SJSA1 (cell line): ENCODE data around the gene CR1L. TPM values are rescaled to one million over a fixed set of nuclear protein-coding genes. Genes with fewer than 3 reads are reported as not detected.
"Not testable (repeated sequence)": the region's sequence is repeated elsewhere in the genome, so short reads cannot be mapped to it uniquely, and the experiment has no call there.

Experiments used
- DNase-seq, 2 experiments: peaks; one replicate each; pipeline ENCODE4 v3.0.0-alpha.2; 2015 to 2020; ENCODE audit warnings: low spot score in 2 of 2, low read depth in 1 of 2
- H3K27ac ChIP-seq: fragments of 250-450 bp; sonication (Bioruptor Pico); 2 replicates; pipeline ENCODE4 v1.5.1; 2020; ENCODE audit warnings: mild to moderate bottlenecking, moderate library complexity
- H3K27me3 ChIP-seq: fragments of 250-450 bp; sonication (Bioruptor Pico); replicated peaks from 2 replicates; pipeline ENCODE4 v1.5.1; 2020; ENCODE audit warnings: mild to moderate bottlenecking, moderate library complexity
- H3K36me3 ChIP-seq: fragments of 250-450 bp; sonication (Bioruptor Pico); 2 replicates; pipeline ENCODE4 v1.5.1; 2020; ENCODE audit warnings: mild to moderate bottlenecking
- H3K4me1 ChIP-seq: fragments of 250-450 bp; sonication (Bioruptor Pico); replicated peaks from 2 replicates; pipeline ENCODE4 v1.6.1; 2021; ENCODE audit warnings: mild to moderate bottlenecking
- H3K4me3 ChIP-seq: fragments of 250-450 bp; sonication (Bioruptor Pico); 2 replicates; pipeline ENCODE4 v1.5.1; 2020; ENCODE audit warnings: mild to moderate bottlenecking
- H3K9me3 ChIP-seq: fragments of 250-450 bp; sonication (Bioruptor Pico); replicated peaks from 2 replicates; pipeline ENCODE4 v1.5.1; 2020; ENCODE audit warnings: mild to moderate bottlenecking
- total RNA-seq: library from RNA; depleted of rRNA; stranded (reverse); fragments of >200 nt; shearing (Covaris generic); gene quantifications from 2 replicates; pipeline ENCODE4 v1.2.3, GENCODE V29; 2014

The CR1L gene
- total RNA-seq, 1 experiment from 2014 or later: not detected

DNA sequence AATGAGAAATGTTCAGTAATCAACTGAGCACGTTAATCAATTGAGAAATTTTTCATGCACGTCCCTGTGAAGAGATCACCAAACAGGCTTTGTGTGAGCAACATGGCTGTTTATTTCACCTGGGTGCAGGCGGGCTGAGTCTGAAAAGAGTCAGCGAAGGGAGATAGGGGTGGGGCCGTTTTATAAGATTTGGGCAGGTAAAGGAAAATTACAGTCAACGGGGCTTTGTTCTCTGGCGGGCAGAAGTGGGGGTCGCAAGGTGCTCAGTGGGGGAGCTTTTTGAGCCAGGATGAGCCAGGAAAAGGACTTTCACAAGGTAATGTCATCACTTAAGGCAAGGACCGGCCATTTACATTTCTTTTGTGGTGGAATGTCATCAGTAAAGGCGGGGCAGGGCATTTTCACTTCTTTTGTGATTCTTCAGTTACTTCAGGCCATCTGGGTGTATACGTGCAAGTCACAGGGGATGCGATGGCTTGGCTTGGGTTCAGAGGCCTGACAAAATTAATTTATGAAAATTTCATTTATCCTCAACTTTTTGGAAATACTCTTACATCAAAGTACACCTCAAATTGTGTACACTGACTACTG lies 11.1 kb upstream of the CR1L start:
- not testable (repeated sequence) for H3K4me3 ChIP-seq, DNase-seq, H3K4me1 ChIP-seq, H3K36me3 ChIP-seq, H3K27ac ChIP-seq, H3K9me3 ChIP-seq, H3K27me3 ChIP-seq

DNA sequence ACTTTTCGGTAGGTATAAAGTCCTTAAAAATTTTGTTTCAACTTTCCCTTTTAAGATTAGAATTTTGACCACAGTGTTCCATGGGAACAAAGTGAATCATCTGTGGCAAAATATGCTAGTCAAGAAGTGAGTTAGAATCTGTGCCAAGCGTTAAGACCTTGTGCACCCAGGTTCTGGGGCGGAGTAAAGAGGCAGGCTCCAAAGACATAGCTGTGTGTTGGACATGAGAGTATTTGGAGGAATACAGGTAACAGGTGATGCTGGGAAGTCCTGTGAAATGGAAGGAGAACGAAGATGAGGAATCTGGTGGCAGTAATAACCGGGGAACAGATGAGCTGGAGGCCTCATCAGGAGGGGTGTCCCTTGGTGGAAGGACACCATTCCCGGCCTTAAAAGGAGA lies 10.6 kb upstream of the CR1L start:
- DNase-seq, H3K27ac ChIP-seq, H3K4me3 ChIP-seq, H3K4me1 ChIP-seq, H3K27me3 ChIP-seq, H3K9me3 ChIP-seq, H3K36me3 ChIP-seq: not testable (repeated sequence)

DNA sequence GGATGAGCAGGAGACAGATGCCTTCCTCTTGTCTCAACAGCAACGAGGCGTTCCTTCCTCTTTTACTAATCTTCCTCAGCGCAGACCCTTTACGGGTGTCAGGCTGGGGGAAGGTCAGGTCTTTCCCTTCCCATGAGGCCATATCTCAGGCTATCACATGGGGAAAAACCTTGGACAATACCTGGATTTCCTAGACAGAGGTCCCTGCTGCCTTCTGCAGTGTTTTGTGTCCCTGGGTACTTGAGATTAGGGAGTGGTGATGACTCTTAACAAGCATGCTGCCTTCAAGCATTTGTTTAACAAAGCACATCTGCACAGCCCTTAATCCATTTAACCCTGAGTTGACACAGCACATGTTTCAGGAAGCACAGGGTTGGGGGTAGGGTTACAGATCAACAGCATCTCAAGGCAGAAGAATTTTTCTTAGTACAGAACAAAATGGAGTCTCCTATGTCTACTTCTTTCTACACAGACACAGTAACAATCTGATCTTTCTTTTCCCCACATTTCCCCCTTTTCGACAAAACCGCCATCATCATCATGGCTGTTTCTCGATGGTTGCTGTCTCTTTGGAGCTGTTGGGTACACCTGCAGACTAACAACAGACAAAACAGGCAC lies 9.3 kb upstream of the CR1L start:
- H3K27me3 ChIP-seq, H3K27ac ChIP-seq, H3K4me3 ChIP-seq, H3K4me1 ChIP-seq, H3K9me3 ChIP-seq, H3K36me3 ChIP-seq, DNase-seq: not testable (repeated sequence)

GRCh38 chr1:207638487-207639145 lies 6.3 kb upstream of the CR1L start:
- not testable (repeated sequence) for H3K4me1 ChIP-seq, H3K27ac ChIP-seq, H3K4me3 ChIP-seq, H3K9me3 ChIP-seq, DNase-seq, H3K36me3 ChIP-seq
- peaks cover 14% of the 10 kb centered on the region for H3K27me3 ChIP-seq

DNA sequence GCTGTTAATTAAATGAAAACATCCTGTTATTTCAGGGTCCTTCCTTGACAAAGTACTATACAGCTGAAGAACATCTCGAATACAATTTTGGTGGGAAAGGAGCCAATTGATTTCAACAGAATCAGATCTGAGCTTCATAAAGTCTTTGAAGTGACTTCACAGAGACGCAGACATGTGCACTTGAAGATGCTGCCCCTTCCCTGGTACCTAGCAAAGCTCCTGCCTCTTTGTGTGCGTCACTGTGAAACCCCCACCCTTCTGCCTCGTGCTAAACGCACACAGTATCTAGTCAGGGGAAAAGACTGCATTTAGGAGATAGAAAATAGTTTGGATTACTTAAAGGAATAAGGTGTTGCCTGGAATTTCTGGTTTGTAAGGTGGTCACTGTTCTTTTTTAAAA lies 5.6 kb upstream of the CR1L start:
- not testable (repeated sequence) for H3K27ac ChIP-seq, H3K4me1 ChIP-seq, H3K36me3 ChIP-seq, DNase-seq, H3K9me3 ChIP-seq, H3K4me3 ChIP-seq
- H3K27me3 ChIP-seq: peaks cover 20% of the 10 kb centered on the region

- peak overlapping the region; percentile 37; the same call in 1 of the 2 replicates for H3K4me3 ChIP-seq
- H3K9me3 ChIP-seq: no peaks in the 10 kb centered on the region
- H3K36me3 ChIP-seq: no peaks in the 10 kb centered on the region
- DNase-seq: no peak
- no peak overlapping the region for H3K27ac ChIP-seq
- H3K4me1 ChIP-seq: peaks cover 4% of the 10 kb centered on the region; the same call in 1 of the 2 replicates
- peaks cover 30% of the 10 kb centered on the region for H3K27me3 ChIP-seq
Measured at GRCh38 chr1:207644166-207644851, 624 bp upstream of the CR1L start.

GRCh38 chr1:207645635-207646081 lies 725 bp downstream of the CR1L start:
- DNase-seq: no peak
- no peaks in the 10 kb centered on the region for H3K9me3 ChIP-seq
- peaks cover 31% of the 10 kb centered on the region for H3K27me3 ChIP-seq
- H3K27ac ChIP-seq: no peak overlapping the region
- H3K4me3 ChIP-seq: no peak overlapping the region
- peaks cover 4% of the 10 kb centered on the region; the same call in 1 of the 2 replicates for H3K4me1 ChIP-seq
- H3K36me3 ChIP-seq: no peaks in the 10 kb centered on the region

DNA sequence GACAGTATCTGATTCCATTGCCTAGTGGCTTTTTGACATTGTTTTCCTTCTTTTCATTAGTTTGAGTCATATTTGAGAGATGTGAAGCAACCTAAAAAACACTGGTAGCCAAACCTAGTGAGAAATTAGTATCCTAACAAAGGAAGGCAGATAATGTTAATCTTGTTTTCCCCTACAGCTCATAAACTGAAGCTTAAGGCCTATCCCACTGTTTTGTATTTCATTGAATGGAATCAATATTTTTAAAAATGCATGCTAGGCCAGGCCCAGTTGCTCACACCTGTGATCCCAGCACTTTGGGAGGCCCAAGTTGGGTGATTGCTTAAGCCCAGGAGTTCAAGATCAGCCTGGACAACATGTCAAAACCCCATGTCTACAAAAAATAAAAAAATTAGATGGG lies 1.2 kb downstream of the CR1L start:
- Histone ChIP-seq H3K36me3 (no peaks in the 10 kb centered on the region), H3K9me3 (no peaks in the 10 kb centered on the region), H3K4me3 (no peak overlapping the region), H3K27ac (no peak overlapping the region), H3K4me1 (peaks cover 4% of the 10 kb centered on the region; the same call in 1 of the 2 replicates), H3K27me3 (peaks cover 31% of the 10 kb centered on the region)
- no peak for DNase-seq

GRCh38 chr1:207646944-207647579 lies 2.1 kb downstream of the CR1L start:
- peaks cover 31% of the 10 kb centered on the region for H3K27me3 ChIP-seq
- peaks cover 4% of the 10 kb centered on the region; the same call in 1 of the 2 replicates for H3K4me1 ChIP-seq

GRCh38 chr1:207647671-207648333 lies 2.9 kb downstream of the CR1L start:
- no peak for DNase-seq
- Histone ChIP-seq H3K4me1 (peaks cover 4% of the 10 kb centered on the region; the same call in 1 of the 2 replicates), H3K9me3 (no peaks in the 10 kb centered on the region), H3K27ac (no peak overlapping the region), H3K36me3 (no peaks in the 10 kb centered on the region), H3K4me3 (no peak overlapping the region), H3K27me3 (peaks cover 32% of the 10 kb centered on the region)

More at GRCh38 chr1:207646944-207647579, 2.1 kb downstream of the CR1L start:
- H3K9me3 ChIP-seq: no peaks in the 10 kb centered on the region
- no peak for DNase-seq
- no peaks in the 10 kb centered on the region for H3K36me3 ChIP-seq
- H3K27ac ChIP-seq: no peak overlapping the region
- H3K4me3 ChIP-seq: no peak overlapping the region

DNA sequence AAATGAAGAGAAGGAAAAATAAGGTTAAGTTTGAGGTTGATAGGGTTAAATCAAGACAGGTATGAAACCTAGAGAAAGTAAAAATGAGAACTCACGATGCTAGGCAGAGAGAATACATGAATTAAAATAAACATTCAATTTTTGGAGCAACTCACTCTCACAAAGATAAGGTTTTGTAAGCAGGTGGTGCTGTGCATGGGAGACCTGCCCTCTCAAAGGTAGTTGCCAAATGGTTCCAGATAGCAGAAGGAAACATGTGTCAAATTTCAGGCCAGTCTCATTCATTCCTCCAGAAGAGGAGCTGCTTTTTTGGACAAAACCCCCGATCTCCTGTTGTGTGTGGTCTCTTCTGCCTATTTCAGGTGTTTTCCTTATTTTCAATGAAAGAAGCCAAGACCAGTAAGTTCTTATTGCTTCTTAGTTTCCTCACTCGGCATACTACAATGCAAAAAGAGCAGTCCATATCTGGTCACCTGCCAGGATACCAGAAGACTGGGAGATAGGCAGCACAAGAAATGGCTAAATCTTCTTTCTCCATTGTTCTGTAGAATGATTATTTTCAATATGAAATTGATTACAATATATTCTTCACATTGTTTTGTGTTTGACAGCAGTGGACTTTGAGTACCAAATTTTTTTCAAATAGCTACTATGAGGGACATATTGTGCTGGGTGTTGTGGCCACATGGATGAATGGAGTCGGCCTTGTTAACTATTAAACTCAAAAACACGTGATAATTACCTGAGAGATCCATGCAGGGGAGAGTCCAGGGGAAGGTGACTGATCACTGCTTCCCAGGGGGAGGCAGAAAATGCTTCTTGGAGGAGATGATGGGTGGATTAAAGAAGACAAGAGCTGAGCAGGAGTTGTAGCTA lies 3.6 kb downstream of the CR1L start:
- Histone ChIP-seq H3K9me3 (no peaks in the 10 kb centered on the region), H3K27ac (no peak overlapping the region), H3K4me1 (peaks cover 4% of the 10 kb centered on the region; the same call in 1 of the 2 replicates), H3K4me3 (no peak overlapping the region), H3K27me3 (peaks cover 27% of the 10 kb centered on the region), H3K36me3 (no peaks in the 10 kb centered on the region)
- DNase-seq: no peak

DNA sequence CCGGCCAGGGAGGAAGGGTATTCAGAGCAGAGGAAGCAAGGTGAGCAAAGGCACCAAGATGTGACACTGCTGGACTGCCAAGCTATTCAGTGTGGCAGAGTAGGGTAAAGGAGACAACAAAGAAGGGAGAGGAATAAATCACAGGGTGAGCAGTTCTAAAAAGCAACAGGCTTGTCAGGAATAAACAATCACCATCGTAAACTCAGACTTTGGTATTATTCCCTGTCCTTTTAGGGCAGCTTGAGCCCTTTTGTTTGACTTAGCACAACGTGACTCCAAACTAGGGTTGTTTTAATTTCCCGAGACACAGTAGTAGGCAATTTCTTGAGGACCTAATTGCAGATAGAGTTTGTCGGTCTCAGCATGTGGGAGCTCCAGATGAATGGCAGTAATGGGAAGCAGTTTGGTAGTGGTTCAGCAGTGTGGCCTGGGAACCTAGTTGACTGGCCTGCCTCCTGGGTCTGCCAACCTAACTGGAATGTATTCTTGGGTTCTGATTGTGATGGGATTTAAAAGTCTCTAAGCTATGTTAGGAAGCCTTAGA lies 4.3 kb downstream of the CR1L start:
- Histone ChIP-seq H3K27ac (no peak overlapping the region), H3K4me1 (peaks cover 4% of the 10 kb centered on the region; the same call in 1 of the 2 replicates), H3K36me3 (no peaks in the 10 kb centered on the region), H3K4me3 (no peak overlapping the region), H3K27me3 (peaks cover 21% of the 10 kb centered on the region), H3K9me3 (no peaks in the 10 kb centered on the region)
- no peak for DNase-seq
